KMS-11 (cell line): ENCODE data around the gene MDC1.
A peak's percentile ranks its signal among the peaks of the same experiment; 100 is the strongest.
"Not testable (repeated sequence)": the region's sequence is repeated elsewhere in the genome, so short reads cannot be mapped to it uniquely, and the experiment has no call there.

Experiments used
- H2AFZ ChIP-seq: fragments of 200-600 bp; sonication (generic); 2 replicates; pipeline ENCODE4 v1.6.1; 2016; ENCODE audit warnings: antibody characterized with exemption, mixed run types, low read depth
- H3K27ac ChIP-seq: fragments of 200-600 bp; sonication (generic); 2 replicates; pipeline ENCODE4 v1.6.1; 2016; ENCODE audit warnings: mild to moderate bottlenecking, mixed run types
- H3K27me3 ChIP-seq: fragments of 200-600 bp; sonication (generic); 2 replicates; pipeline ENCODE4 v1.6.1; 2017; ENCODE audit warnings: mild to moderate bottlenecking, low read depth, mixed run types, moderate library complexity; ENCODE audit not compliant: insufficient read depth
- H3K36me3 ChIP-seq: fragments of 200-600 bp; sonication (generic); 2 replicates; pipeline ENCODE4 v1.6.1; 2017; ENCODE audit warnings: mild to moderate bottlenecking, mixed run types; ENCODE audit not compliant: insufficient read depth
- H3K4me1 ChIP-seq: fragments of 200-600 bp; sonication (generic); 2 replicates; pipeline ENCODE4 v1.6.1; 2016; ENCODE audit warnings: mild to moderate bottlenecking, low read depth, mixed run types; ENCODE audit not compliant: poor library complexity, severe bottlenecking
- H3K4me2 ChIP-seq: fragments of 200-600 bp; sonication (generic); 2 replicates; pipeline ENCODE4 v1.7.0; 2016; ENCODE audit warnings: mild to moderate bottlenecking, mixed run types
- H3K4me3 ChIP-seq: fragments of 200-600 bp; sonication (generic); IDR thresholded peaks from 2 replicates; pipeline ENCODE4 v1.6.1; 2017; ENCODE audit warnings: low read depth, low read length, mixed read lengths; ENCODE audit not compliant: insufficient read depth
- H3K79me2 ChIP-seq: fragments of 200-600 bp; sonication (generic); 2 replicates; pipeline ENCODE4 v1.6.1; 2016; ENCODE audit warnings: low read depth, mixed run types; ENCODE audit not compliant: insufficient read depth
- H3K9ac ChIP-seq: fragments of 200-600 bp; sonication (generic); 2 replicates; pipeline ENCODE4 v1.6.1; 2016; ENCODE audit warnings: mild to moderate bottlenecking, mixed run types
- H4K20me1 ChIP-seq: fragments of 200-600 bp; sonication (generic); 2 replicates; pipeline ENCODE4 v1.6.1; 2016; ENCODE audit warnings: mild to moderate bottlenecking, mixed run types; ENCODE audit not compliant: insufficient read depth
- CTCF ChIP-seq: fragments of 200-600 bp; sonication (generic); conservative IDR thresholded peaks from 2 replicates; pipeline ENCODE4 v1.6.1; 2017; ENCODE audit warnings: low read depth, mild to moderate bottlenecking, antibody characterized with exemption, low read length, moderate library complexity, mixed read lengths

Gene MDC1

GRCh38 chr6:30726506-30727413 is 9.7 kb upstream of the MDC1 start:
- no peak overlapping the region for H2AFZ ChIP-seq
- peaks cover 31% of the 10 kb centered on the region for H3K79me2 ChIP-seq
- H3K9ac ChIP-seq = no peak overlapping the region
- peaks cover 39% of the 10 kb centered on the region for H3K4me1 ChIP-seq
- H3K27ac ChIP-seq = peak overlapping the region; percentile 19; the same call in 1 of the 2 replicates
- H3K36me3 ChIP-seq = peaks cover 20% of the 10 kb centered on the region; the same call in 1 of the 2 replicates
- no peak for TF ChIP-seq CTCF
- peaks cover 33% of the 10 kb centered on the region for H4K20me1 ChIP-seq
- no peak overlapping the region for H3K4me2 ChIP-seq
- no peaks in the 10 kb centered on the region for H3K27me3 ChIP-seq
- no peak overlapping the region for H3K4me3 ChIP-seq

- H3K4me1 ChIP-seq = peaks cover 31% of the 10 kb centered on the region
- H2AFZ ChIP-seq = no peak overlapping the region
- H3K79me2 ChIP-seq = peaks cover 37% of the 10 kb centered on the region
- no peak overlapping the region for H3K4me2 ChIP-seq
- H3K27me3 ChIP-seq = no peaks in the 10 kb centered on the region
- H3K4me3 ChIP-seq = no peak overlapping the region
- peaks cover 36% of the 10 kb centered on the region for H4K20me1 ChIP-seq
- no peak for TF ChIP-seq CTCF
- H3K27ac ChIP-seq = 0 out of 2 replicates have a peak overlapping the region, but pooled peaks have one; percentile 11
- H3K36me3 ChIP-seq = peaks cover 23% of the 10 kb centered on the region; the same call in 1 of the 2 replicates
- no peak overlapping the region for H3K9ac ChIP-seq
Observed at GRCh38 chr6:30725713-30726505, 8.8 kb upstream of the MDC1 start.

GRCh38 chr6:30724906-30725667 is 8.0 kb upstream of the MDC1 start:
- Histone ChIP-seq H3K4me2 (no peak overlapping the region), H3K79me2 (peaks cover 45% of the 10 kb centered on the region), H2AFZ (no peak overlapping the region), H3K27ac (peak overlapping the region; percentile 35; the same call in 1 of the 2 replicates), H3K4me1 (peaks cover 30% of the 10 kb centered on the region), H3K36me3 (peaks cover 23% of the 10 kb centered on the region; the same call in 1 of the 2 replicates), H3K9ac (no peak overlapping the region), H3K4me3 (no peak overlapping the region), H4K20me1 (peaks cover 36% of the 10 kb centered on the region), H3K27me3 (no peaks in the 10 kb centered on the region)
- no peak for TF ChIP-seq CTCF

GRCh38 chr6:30723843-30724741 is 7.0 kb upstream of the MDC1 start:
- peaks cover 36% of the 10 kb centered on the region for H4K20me1 ChIP-seq
- peak overlapping the region; percentile 35; the same call in 1 of the 2 replicates for H3K27ac ChIP-seq
- H3K27me3 ChIP-seq, H3K4me2 ChIP-seq, H3K9ac ChIP-seq, H3K4me3 ChIP-seq, H2AFZ ChIP-seq: not testable (repeated sequence)
- peaks cover 23% of the 10 kb centered on the region; the same call in 1 of the 2 replicates for H3K36me3 ChIP-seq
- H3K4me1 ChIP-seq = peaks cover 36% of the 10 kb centered on the region
- H3K79me2 ChIP-seq = peaks cover 45% of the 10 kb centered on the region

GRCh38 chr6:30723159-30723842 is 6.2 kb upstream of the MDC1 start:
- peaks cover 43% of the 10 kb centered on the region for H3K4me1 ChIP-seq
- H4K20me1 ChIP-seq = peaks cover 36% of the 10 kb centered on the region
- not testable (repeated sequence) for H3K27me3 ChIP-seq, H3K9ac ChIP-seq, H3K4me3 ChIP-seq, H2AFZ ChIP-seq
- H3K4me2 ChIP-seq = peak overlapping the region; percentile 81
- peaks cover 46% of the 10 kb centered on the region for H3K79me2 ChIP-seq
- peaks cover 23% of the 10 kb centered on the region; the same call in 1 of the 2 replicates for H3K36me3 ChIP-seq
- H3K27ac ChIP-seq = peak overlapping the region; percentile 73
